GM06990 (cell line): ENCODE data around the gene WDR45B.

Experiments used
- DNase-seq: peaks from one replicate; pipeline ENCODE4 v3.0.0-alpha.2; 2011; ENCODE audit not compliant: insufficient read length; ENCODE audit errors: extremely low read depth
- H3K27me3 ChIP-seq: replicated peaks from 2 replicates; pipeline ENCODE4 v1.6.0; 2011; ENCODE audit warnings: low read length; ENCODE audit not compliant: control insufficient read depth, insufficient read depth
- H3K36me3 ChIP-seq: 2 replicates; pipeline ENCODE4 v1.5.1; 2011; ENCODE audit warnings: low read length; ENCODE audit not compliant: control insufficient read depth, insufficient read depth
- H3K4me3 ChIP-seq: replicated peaks from 2 replicates; pipeline ENCODE4 v1.5.1; 2011; ENCODE audit warnings: low read depth, mild to moderate bottlenecking, control low read depth, low read length
- TF ChIP-seq, protein P1 (sequence below): IDR thresholded peaks from 2 replicates; pipeline ENCODE4 v1.5.1; 2011; ENCODE audit warnings: low read length, control low read depth, mild to moderate bottlenecking, inconsistent platforms; ENCODE audit not compliant: insufficient read depth, poor library complexity, severe bottlenecking

The WDR45B gene

GRCh38 chr17:82663381-82664275 lies 15.4 kb upstream of the WDR45B start:
- no peak overlapping the region for H3K4me3 ChIP-seq
- no peaks in the 10 kb centered on the region for H3K27me3 ChIP-seq
- H3K36me3 ChIP-seq, result 0 out of 2 replicates have a peak, but pooled peaks cover 2% of the 10 kb centered on the region
- no peak for DNase-seq
- TF ChIP-seq, protein P1, sequence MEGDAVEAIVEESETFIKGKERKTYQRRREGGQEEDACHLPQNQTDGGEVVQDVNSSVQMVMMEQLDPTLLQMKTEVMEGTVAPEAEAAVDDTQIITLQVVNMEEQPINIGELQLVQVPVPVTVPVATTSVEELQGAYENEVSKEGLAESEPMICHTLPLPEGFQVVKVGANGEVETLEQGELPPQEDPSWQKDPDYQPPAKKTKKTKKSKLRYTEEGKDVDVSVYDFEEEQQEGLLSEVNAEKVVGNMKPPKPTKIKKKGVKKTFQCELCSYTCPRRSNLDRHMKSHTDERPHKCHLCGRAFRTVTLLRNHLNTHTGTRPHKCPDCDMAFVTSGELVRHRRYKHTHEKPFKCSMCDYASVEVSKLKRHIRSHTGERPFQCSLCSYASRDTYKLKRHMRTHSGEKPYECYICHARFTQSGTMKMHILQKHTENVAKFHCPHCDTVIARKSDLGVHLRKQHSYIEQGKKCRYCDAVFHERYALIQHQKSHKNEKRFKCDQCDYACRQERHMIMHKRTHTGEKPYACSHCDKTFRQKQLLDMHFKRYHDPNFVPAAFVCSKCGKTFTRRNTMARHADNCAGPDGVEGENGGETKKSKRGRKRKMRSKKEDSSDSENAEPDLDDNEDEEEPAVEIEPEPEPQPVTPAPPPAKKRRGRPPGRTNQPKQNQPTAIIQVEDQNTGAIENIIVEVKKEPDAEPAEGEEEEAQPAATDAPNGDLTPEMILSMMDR, result no peak

DNA sequence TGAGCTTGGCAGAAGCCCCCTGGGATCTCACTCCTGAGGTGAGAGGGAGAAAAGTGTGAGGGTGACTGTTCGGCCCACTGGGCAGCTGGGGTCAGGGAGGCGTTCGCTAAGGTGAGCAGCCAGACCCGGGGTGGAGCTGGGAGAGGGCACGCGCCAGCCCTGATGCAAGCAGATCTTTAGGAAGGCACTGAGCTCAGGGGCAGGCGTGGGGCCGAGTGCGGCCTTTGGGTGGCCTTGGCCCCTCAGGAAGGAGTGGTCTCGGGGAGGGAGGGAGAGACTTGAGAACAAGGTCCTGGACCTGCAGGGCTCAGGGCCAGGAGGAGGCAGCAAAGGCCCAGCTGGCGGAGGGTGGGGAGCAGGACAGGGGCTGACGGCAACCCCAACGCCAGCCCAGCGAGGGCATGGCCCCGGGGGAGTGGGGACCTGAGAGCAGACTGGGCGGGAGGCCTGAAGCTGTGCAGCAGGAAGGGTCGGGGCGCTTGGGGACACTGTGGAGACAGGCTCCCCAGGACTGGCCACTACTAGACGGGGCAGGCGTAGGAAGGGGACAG lies 14.5 kb upstream of the WDR45B start:
- no peak for DNase-seq
- Histone ChIP-seq H3K4me3 (no peak overlapping the region), H3K27me3 (no peaks in the 10 kb centered on the region), H3K36me3 (0 out of 2 replicates have a peak, but pooled peaks cover 2% of the 10 kb centered on the region)
- TF ChIP-seq, protein P1, result no peak

- Histone ChIP-seq H3K27me3 (no peaks in the 10 kb centered on the region), H3K36me3 (0 out of 2 replicates have a peak, but pooled peaks cover 2% of the 10 kb centered on the region), H3K4me3 (no peak overlapping the region)
- DNase-seq, result no peak
- TF ChIP-seq, protein P1, result no peak
Measured at GRCh38 chr17:82661717-82662683, 13.8 kb upstream of the WDR45B start.

DNA sequence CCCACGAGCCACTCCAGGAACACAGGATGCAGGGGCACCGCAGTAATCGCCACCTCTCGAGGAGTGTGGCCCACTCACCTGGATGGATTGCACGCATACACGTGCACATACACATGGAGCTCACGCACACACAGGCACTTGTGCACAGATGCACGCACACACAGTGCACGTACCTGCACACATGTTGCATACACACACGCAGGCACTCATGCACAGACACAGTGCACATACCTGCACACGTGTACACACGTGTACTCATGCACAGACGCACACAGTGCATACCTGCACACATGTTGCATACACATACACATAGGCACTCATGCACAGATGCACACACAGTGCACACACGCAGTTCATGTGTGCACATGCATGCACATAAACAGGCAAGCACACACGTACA lies 11.6 kb upstream of the WDR45B start:
- no peak for DNase-seq
- TF ChIP-seq, protein P1, result no peak
- H3K36me3 ChIP-seq, result 0 out of 2 replicates have a peak, but pooled peaks cover 2% of the 10 kb centered on the region
- no peak overlapping the region for H3K4me3 ChIP-seq
- H3K27me3 ChIP-seq, result no peaks in the 10 kb centered on the region

- no peak for DNase-seq
- Histone ChIP-seq H3K27me3 (no peaks in the 10 kb centered on the region), H3K36me3 (0 out of 2 replicates have a peak, but pooled peaks cover 2% of the 10 kb centered on the region), H3K4me3 (no peak overlapping the region)
- TF ChIP-seq, protein P1, result no peak
Measured at GRCh38 chr17:82658796-82659452, 10.7 kb upstream of the WDR45B start.
